Spleen (tissue), 7 donors: ENCODE data around the gene HERPUD2.

Experiments used
- CTCF ChIP-seq, 11 experiments: fragments of 200-600 bp in 7 of 11; fragments of 450-650 bp in 4 of 11; sonication (generic) in 4 of 11; IDR thresholded peaks in 8 of 11; conservative IDR thresholded peaks in 3 of 11; 1 replicate in 7 of 11; 2 replicates in 4 of 11; pipeline versions ENCODE4 v1.4.0 to v1.8.0; 2016 to 2021; ENCODE audit warnings: antibody characterized with exemption in 11 of 11, inconsistent platforms in 4 of 11, mild to moderate bottlenecking in 1 of 11
- POLR2AphosphoS5 ChIP-seq, 3 donors: sonication (generic); formaldehyde crosslinking; IDR thresholded peaks; one replicate each; pipeline ENCODE4 v1.5.1; 2017; ENCODE audit warnings: antibody characterized with exemption in 3 of 3
- donor health status: DM: no; HTN: no; CAD: no; lungs with moderate emphysema.
- donor health status: DM: no; HTN: no; CAD: no.
- donor health status: DM: no; HTN: no; CAD: no.

GRCh38 chr7:35646289-35647023 is 48.5 kb downstream of the HERPUD2 start:
- TF ChIP-seq CTCF (IDR thresholded peaks at IDR 0.05 in 8 of 11, conservative IDR thresholded peaks at IDR 0.05 in 3 of 11) (no peak), POLR2AphosphoS5 (IDR thresholded peaks at IDR 0.05) (no peak)
